GM10266 (cell line): ENCODE measurements around the gene SNX33.
"Not testable (repeated sequence)": the region's sequence is repeated elsewhere in the genome, so short reads cannot be mapped to it uniquely, and the experiment has no call there.

Experiments
- DNase-seq: peaks from one replicate; pipeline ENCODE4 v3.0.0; 2012; ENCODE audit errors: extremely low spot score
- TF ChIP-seq, protein P1 (sequence below): IDR thresholded peaks from 2 replicates; pipeline ENCODE4 v1.5.1; 2012; ENCODE audit warnings: mild to moderate bottlenecking, low read depth; ENCODE audit not compliant: control insufficient read depth, insufficient read depth; ENCODE audit errors: missing control alignments

SNX33 gene

DNA sequence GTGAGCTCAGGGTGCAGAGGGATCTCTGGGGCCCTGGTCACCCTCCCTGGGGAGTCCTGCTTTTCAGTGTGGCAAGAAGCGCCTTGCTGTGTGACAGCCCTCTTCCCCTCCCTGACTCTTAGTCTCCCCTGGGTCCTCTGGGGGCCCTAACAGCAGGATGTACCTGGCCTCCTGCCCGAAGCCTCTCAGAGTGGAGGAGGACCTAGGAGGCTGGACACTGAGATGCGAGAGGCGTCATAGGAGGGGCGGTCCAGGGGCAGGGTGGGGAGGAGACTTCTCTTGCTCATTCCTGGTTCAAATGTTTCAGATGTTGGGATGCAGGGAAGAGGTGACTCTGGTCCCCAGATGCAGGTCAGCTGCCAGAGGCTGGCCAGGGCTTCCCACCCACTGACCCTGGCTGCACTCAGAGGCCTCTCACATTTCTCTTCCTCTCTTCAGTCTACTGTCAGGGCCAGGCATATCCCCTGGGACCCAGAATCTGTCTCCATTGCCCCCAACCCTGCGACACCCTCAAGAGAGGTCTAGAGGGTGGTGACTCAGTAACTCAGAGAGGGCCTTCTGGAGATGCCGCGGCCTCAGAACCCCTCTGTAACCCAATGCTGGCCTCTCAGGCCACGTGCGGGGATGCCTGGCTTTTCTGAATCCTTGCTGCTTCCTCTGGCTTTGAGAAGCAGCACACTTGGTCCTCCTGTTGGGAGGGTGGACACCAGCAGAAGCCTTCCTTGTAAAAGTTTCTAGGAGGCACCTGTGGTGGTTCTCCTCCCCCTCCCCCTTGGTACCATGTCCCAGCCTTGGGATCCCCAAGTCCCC is 25.9 kb downstream of the SNX33 start:
- TF ChIP-seq, protein P1, sequence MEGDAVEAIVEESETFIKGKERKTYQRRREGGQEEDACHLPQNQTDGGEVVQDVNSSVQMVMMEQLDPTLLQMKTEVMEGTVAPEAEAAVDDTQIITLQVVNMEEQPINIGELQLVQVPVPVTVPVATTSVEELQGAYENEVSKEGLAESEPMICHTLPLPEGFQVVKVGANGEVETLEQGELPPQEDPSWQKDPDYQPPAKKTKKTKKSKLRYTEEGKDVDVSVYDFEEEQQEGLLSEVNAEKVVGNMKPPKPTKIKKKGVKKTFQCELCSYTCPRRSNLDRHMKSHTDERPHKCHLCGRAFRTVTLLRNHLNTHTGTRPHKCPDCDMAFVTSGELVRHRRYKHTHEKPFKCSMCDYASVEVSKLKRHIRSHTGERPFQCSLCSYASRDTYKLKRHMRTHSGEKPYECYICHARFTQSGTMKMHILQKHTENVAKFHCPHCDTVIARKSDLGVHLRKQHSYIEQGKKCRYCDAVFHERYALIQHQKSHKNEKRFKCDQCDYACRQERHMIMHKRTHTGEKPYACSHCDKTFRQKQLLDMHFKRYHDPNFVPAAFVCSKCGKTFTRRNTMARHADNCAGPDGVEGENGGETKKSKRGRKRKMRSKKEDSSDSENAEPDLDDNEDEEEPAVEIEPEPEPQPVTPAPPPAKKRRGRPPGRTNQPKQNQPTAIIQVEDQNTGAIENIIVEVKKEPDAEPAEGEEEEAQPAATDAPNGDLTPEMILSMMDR, result no peak
- DNase-seq, result no peak

DNA sequence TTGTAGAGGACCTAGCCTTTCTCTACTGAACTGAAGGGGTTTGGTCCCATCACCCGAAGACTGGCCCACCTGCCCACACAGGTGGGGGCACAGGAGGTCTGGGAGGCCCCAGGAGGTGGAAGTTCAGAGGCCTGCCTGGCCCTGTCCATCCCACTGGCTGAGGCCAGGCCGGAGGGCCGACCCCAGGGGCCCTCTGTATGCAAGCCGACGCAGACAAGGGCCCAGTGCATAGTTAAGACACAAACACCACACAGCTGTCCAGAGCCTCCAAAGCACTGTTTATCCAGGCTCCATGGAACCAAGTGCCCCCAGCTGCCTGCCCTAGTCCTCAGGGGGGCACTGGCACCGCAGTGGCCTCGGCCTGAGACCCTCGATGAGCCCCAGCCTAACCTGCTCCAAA is 26.7 kb downstream of the SNX33 start:
- no peak for DNase-seq
- TF ChIP-seq, protein P1, result no peak

DNA sequence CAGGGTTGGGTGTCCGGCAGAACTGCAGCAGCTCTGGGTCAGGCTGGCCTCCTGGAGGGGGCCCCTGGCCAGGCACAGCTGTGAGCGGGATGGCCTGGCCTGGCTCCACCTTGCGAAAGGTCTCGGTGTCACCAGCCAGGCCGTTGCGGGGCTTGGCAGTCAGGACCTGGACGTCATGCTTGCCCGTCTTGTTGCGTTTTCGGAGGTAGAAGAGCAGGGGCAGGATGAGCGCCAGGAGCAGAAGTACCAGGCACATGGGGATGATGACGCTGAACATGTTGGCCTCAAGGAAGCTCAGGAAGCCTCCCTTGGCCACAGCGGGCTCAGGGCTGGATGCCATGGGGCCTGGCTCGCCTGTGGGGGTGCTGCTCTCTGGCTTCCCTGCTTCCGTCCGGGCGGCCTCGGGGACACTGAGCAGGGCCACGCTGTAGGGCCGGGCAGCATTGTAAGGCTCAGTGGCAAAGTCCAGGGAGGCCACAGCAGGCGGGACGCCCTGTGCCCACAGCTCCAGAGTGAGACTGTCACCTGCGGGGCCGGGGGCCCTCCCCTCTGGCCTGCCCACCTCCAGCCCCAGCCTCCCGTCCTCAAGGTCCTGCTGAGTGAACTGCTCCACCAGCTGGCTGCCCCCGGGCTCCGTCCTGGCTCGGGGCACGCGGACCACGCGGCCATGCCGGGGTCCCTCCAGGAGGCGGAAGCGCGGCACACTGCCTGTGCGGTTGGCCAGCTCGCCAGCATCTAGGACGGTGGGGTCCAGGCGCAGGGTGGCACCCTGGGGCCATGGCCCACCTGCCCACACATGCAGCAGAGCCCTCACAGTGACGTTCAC is 28.1 kb downstream of the SNX33 start:
- TF ChIP-seq, protein P1, result no peak
- DNase-seq, result no peak

DNA sequence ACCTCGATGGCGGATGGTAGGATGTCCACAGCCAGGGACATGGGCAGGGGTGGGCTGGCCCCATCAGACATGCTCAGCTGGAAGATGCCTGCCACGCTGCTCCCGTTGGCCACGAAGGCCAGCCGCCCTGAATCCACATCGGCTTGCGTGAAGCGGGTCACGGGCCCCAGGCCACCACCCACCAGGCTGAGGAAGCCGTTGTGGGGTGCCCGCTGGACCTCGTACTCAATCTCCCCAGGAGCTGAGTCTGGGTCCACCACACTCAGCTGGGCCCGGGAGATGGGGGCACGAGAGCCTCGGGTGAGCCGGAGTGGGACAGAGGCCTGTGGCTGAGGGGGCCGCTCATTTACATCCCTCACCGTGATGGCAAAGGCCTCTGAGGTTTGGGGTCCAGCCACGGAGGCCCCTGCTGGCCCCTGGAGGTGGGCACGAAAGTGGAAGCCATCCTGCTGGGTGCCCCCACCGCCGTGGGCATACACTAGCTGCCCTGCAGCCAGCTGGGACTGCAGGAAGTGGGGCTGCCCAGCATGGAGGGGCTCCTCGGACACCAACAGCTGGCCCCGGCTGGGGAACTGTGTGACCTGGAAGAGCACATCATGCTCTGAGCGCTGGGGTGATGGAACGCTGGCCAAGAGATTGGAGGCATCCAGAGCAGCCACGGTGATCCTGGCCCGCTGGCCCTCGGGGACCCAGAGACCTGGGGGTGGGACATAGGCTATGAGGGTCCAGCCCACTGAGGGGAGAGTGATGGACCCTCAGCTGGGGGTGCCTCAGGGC is 29.2 kb downstream of the SNX33 start:
- TF ChIP-seq, protein P1, result no peak

DNA sequence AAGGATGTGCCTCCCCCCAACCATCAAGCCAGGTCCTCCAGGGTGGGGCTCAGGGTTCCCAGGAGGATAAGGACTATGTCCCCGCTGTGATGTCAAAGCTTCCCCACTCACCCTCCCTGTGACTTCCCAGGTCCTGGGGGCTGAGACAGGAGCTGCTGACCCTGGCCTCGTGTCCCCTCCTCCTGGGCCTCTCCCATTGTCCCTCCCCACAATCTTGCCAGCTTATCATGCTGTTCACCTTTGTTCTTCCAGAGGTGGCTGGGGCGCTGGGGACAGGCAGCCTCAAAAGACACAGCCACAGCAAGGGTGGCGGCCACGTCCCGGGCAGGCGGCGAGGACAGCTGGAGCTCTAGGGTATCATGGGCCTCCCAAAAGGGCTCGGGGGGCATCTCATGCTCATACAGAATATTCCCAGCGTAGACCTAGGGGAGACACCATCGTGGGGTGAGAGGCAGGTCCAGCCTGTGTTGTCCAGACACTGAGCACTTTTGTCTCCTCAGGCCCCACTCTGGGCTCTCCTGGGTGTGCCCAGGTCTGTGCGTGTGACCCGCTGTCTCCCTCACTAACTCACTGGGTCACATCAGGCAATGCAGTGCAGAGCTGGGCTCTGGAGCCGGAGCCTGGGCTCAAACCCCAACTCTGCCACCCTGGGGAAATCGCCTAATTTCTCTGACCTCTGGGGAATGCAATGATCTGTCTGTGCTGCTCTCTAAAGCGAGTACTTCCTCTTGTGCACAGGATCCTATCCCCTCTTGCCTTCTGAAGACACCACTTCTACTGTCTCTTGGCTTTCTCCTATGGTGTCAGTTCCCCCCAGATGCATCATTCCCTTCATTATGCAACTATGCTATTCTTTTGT is 30.0 kb downstream of the SNX33 start:
- TF ChIP-seq, protein P1, result no peak
- no peak for DNase-seq

More for the DNA sequence above, 29.2 kb downstream of the SNX33 start:
- DNase-seq, result no peak

DNA sequence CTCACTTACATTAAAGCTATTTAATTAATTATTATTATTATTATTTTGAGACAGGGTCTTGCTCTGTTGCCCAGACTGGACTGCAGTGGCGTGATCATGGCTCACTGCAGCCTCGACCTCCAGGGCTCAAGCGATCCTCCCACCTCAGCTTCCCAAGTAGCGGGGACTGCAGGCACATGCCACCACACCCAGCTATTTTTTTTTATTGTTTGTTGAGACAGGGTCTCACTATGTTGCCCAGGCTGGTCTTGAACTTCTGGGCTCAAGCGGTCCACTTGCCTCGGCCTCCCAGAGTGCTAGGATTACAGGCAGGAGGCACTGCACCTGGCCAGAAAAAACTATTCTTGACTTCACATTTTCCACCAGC is 30.6 kb downstream of the SNX33 start:
- not testable (repeated sequence) for DNase-seq
